Measurements from ENCODE around the gene XRCC4.

Gene XRCC4

DNA sequence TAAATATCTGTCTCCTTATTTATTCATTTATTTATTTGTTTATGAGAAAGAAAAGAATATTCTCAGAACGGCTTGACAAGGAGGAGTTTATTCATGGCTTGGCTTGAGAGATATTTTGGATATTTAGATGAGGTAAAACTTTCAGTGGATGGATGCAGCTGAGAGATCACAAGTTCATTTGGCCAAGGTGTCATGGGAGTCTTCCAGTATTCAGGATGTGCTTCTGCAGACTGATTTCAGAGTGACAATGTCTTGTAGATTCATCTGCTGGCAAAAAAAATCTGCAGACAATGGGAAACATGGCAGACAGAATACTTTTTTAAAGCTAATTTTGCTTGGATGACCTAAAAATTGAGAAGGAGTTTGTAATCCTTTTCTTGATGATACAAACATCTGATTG, 38.5 kb downstream of the XRCC4 start:
- H3K9me3 ChIP-seq (ENCODE audit: control insufficient read depth, insufficient read depth, low read depth, low read length): peaks cover 22% of the 10 kb centered on the region
- H3K4me1 ChIP-seq (ENCODE audit: control insufficient read depth, insufficient read depth, low read length): no peaks in the 10 kb centered on the region
- H3K4me3 ChIP-seq (ENCODE audit: low read depth, low read length): no peak overlapping the region
- H3K36me3 ChIP-seq (ENCODE audit: control insufficient read depth, insufficient read depth, low read length): peaks cover 7% of the 10 kb centered on the region
- H3K27me3 ChIP-seq (ENCODE audit: control insufficient read depth, insufficient read depth, low read length): no peaks in the 10 kb centered on the region
- no peak overlapping the region for H3K27ac ChIP-seq (ENCODE audit: low read depth, low read length)
- no peak overlapping the region for H3K9ac ChIP-seq (ENCODE audit: low read length)

DNA sequence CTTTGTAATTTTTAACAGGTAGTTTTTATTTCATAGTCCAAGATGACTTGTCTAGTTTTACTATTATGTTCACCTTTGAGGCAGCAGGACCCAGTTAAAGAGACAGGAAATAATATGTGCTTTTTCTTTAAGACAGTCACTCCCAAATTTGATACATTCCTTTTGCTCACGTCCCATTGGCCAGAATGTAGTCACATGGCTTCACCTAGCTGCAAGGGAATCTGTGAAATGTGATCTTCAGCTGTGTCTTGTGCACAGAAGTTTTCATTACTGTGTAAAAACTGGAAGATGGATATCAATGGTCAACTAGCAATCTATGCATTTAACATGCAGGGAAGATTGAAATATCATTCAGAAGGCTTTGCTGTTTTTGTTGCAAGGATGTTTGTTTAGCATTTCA, 41.1 kb downstream of the XRCC4 start:
- H3K9ac ChIP-seq (ENCODE audit: low read length): no peak overlapping the region
- peaks cover 5% of the 10 kb centered on the region; the same call in 1 of the 2 replicates for H3K36me3 ChIP-seq (ENCODE audit: control insufficient read depth, insufficient read depth, low read length)
- no peak overlapping the region for H3K4me3 ChIP-seq (ENCODE audit: low read depth, low read length)
- peaks cover 10% of the 10 kb centered on the region for H3K9me3 ChIP-seq (ENCODE audit: control insufficient read depth, insufficient read depth, low read depth, low read length)
- H3K27ac ChIP-seq (ENCODE audit: low read depth, low read length): no peak overlapping the region
- no peaks in the 10 kb centered on the region for H3K27me3 ChIP-seq (ENCODE audit: control insufficient read depth, insufficient read depth, low read length)
- no peaks in the 10 kb centered on the region for H3K4me1 ChIP-seq (ENCODE audit: control insufficient read depth, insufficient read depth, low read length)

DNA sequence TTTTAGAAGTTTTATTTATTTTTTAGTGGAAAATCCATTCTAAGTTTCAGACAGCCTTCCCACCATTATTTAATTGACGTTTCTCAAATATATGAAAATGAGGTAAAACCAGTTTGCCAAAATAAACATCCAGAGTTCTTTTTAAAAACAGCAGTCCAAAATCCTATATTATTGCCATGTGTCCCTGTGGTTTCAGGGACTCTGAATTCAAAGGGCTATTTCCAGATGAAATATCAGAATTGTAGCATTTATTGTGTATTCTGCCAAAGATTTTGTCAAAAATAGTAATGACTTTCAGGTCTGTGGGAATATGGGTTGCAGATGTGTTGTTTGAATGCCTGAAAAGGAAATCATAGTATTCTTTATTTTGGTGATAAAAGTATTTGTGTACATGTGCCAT, 41.6 kb downstream of the XRCC4 start:
- Histone ChIP-seq H3K4me3 (ENCODE audit: low read depth, low read length) (no peak overlapping the region), H3K27ac (ENCODE audit: low read depth, low read length) (no peak overlapping the region), H3K36me3 (ENCODE audit: control insufficient read depth, insufficient read depth, low read length) (peaks cover 5% of the 10 kb centered on the region; the same call in 1 of the 2 replicates), H3K9ac (ENCODE audit: low read length) (no peak overlapping the region), H3K27me3 (ENCODE audit: control insufficient read depth, insufficient read depth, low read length) (no peaks in the 10 kb centered on the region), H3K9me3 (ENCODE audit: control insufficient read depth, insufficient read depth, low read depth, low read length) (peaks cover 8% of the 10 kb centered on the region), H3K4me1 (ENCODE audit: control insufficient read depth, insufficient read depth, low read length) (no peaks in the 10 kb centered on the region)

DNA sequence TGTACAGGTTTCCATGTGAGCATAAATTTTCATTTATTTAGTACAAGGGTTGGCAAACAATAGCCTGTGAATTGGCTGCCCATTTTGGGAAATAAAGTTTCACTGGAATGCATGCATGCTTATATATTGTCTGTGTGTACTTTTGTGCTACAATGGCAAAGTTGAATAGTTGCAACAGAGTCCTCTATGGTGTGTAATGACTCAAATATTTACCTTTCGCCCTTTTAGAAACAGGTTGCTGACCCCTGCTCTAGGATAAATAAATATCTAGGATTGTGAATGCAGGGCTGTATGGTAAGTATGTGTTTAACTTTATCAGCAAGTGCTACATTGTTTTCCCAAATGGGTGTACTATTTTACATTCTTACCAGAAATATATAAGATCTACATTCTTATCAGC, 47.2 kb downstream of the XRCC4 start:
- Histone ChIP-seq H3K27ac (ENCODE audit: low read depth, low read length) (no peak overlapping the region), H3K4me3 (ENCODE audit: low read depth, low read length) (no peak overlapping the region), H3K9ac (ENCODE audit: low read length) (no peak overlapping the region), H3K4me1 (ENCODE audit: control insufficient read depth, insufficient read depth, low read length) (no peaks in the 10 kb centered on the region), H3K9me3 (ENCODE audit: control insufficient read depth, insufficient read depth, low read depth, low read length) (0 out of 2 replicates have a peak, but pooled peaks cover 6% of the 10 kb centered on the region), H3K27me3 (ENCODE audit: control insufficient read depth, insufficient read depth, low read length) (no peaks in the 10 kb centered on the region), H3K36me3 (ENCODE audit: control insufficient read depth, insufficient read depth, low read length) (no peaks in the 10 kb centered on the region; the same call in 1 of the 2 replicates)

DNA sequence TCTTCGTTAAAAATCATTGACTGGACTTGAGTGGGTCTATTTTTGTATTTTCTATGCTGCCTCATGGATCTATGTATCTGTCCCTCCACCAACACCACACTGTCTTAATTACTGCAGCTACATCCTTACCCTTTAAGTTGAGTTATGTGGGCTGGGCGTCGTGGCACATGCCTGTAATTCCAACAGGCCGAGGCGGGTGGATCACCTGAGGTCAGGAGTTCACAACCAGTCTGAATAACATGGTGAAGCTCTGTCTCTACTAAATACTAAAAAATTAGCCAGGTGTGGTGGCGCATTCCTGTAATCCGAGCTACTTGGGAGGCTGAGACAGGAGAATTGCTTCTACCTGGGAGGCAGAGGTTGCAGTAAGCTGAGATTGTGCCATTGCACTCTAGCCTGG, 48.2 kb downstream of the XRCC4 start:
- Histone ChIP-seq H3K9ac (ENCODE audit: low read length) (no peak overlapping the region), H3K27me3 (ENCODE audit: control insufficient read depth, insufficient read depth, low read length) (no peaks in the 10 kb centered on the region), H3K4me3 (ENCODE audit: low read depth, low read length) (no peak overlapping the region), H3K36me3 (ENCODE audit: control insufficient read depth, insufficient read depth, low read length) (no peaks in the 10 kb centered on the region; the same call in 1 of the 2 replicates), H3K4me1 (ENCODE audit: control insufficient read depth, insufficient read depth, low read length) (no peaks in the 10 kb centered on the region), H3K27ac (ENCODE audit: low read depth, low read length) (no peak overlapping the region), H3K9me3 (ENCODE audit: control insufficient read depth, insufficient read depth, low read depth, low read length) (0 out of 2 replicates have a peak, but pooled peaks cover 6% of the 10 kb centered on the region)

DNA sequence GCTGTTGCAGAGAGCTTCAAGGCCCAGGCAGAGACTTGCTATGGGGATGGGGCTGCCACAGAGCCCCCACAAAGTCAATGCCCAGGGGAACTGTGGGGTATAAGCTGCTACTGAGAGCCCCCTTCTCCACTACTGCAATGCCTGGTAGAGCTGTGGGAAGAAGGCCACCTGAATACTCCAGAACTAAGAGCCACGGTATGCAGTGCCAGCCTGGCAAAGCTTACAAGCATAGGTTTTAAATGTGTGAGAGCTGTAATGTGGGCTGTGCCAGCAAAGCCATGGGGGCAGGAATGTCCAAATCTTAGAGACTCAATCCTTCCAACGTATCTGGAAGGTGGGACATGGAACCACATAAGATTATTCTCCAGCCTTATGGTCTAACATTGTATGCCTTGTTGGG, 49.2 kb downstream of the XRCC4 start:
- Histone ChIP-seq H3K4me1 (ENCODE audit: control insufficient read depth, insufficient read depth, low read length) (no peaks in the 10 kb centered on the region), H3K27ac (ENCODE audit: low read depth, low read length) (no peak overlapping the region), H3K36me3 (ENCODE audit: control insufficient read depth, insufficient read depth, low read length) (no peaks in the 10 kb centered on the region; the same call in 1 of the 2 replicates), H3K9ac (ENCODE audit: low read length) (no peak overlapping the region), H3K27me3 (ENCODE audit: control insufficient read depth, insufficient read depth, low read length) (no peaks in the 10 kb centered on the region), H3K9me3 (ENCODE audit: control insufficient read depth, insufficient read depth, low read depth, low read length) (0 out of 2 replicates have a peak, but pooled peaks cover 6% of the 10 kb centered on the region), H3K4me3 (ENCODE audit: low read depth, low read length) (no peak overlapping the region)

DNA sequence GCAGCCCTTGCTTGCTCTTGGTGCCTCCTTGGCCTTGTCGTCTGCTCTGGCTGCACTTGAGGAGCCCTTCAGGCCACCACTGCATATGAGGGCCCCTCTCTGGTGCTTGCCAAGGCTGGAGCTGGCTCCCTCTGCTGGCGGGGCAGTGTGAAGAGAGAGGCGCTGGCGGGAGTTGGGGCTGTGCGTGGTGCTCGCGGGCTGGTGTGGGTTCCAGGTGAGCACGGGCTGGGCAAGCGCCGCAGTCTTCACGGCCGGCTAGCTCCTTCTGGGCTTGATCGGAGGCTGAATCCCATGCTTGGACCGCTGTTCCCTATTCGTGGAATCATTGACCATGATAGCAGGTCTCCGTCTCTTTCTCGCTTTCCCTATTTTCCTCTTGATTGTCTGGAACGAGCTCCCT, 56.5 kb downstream of the XRCC4 start:
- Histone ChIP-seq H3K4me1 (ENCODE audit: control insufficient read depth, insufficient read depth, low read length) (no peaks in the 10 kb centered on the region), H3K27me3 (ENCODE audit: control insufficient read depth, insufficient read depth, low read length) (no peaks in the 10 kb centered on the region), H3K36me3 (ENCODE audit: control insufficient read depth, insufficient read depth, low read length) (no peaks in the 10 kb centered on the region; the same call in 1 of the 2 replicates), H3K4me3 (ENCODE audit: low read depth, low read length) (no peak overlapping the region), H3K9me3 (ENCODE audit: control insufficient read depth, insufficient read depth, low read depth, low read length) (peaks cover 15% of the 10 kb centered on the region), H3K9ac (ENCODE audit: low read length) (no peak overlapping the region), H3K27ac (ENCODE audit: low read depth, low read length) (no peak overlapping the region)

DNA sequence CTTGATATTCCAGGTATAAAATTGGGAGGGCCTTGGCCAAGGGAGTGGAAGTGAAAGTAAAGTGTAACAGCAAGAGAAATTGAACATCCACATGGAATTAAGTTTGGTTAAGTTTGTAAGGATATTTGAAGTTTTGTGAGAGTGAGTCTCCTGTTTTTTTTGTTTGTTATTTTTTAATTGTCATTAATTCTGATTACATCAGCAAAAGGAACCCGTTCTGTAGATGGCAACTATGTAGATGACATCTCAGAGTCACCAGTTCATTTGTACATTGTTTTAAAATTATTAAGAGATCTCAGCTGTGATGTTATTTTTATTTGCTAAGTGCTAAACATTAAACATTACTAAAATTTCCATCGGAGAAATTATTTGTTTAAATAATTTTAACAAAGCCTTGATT, 65.2 kb downstream of the XRCC4 start:
- Histone ChIP-seq H3K9ac (ENCODE audit: low read length) (no peak overlapping the region), H3K36me3 (ENCODE audit: control insufficient read depth, insufficient read depth, low read length) (no peaks in the 10 kb centered on the region), H3K4me3 (ENCODE audit: low read depth, low read length) (no peak overlapping the region)

DNA sequence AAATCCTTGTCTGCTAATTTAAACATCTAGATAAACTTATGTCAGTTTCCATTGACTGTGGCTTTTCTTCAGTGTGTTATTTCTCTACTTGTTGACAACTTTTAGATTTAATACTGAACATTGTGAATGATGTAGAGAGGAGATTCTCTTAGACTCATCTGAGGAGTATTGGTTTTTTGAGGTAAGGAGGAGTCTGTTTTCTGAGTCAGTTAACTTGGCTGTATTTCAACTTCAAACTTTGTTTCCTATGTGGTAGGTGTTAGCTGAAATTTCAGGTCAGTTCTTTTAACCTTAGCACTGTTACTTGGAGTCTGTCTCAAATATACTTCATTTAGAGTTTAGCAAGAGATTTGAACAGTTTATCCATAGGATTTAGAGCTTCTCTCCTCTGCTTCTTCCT, 67.9 kb downstream of the XRCC4 start:
- Histone ChIP-seq H3K9me3 (ENCODE audit: control insufficient read depth, insufficient read depth, low read depth, low read length) (0 out of 2 replicates have a peak, but pooled peaks cover 3% of the 10 kb centered on the region), H3K4me3 (ENCODE audit: low read depth, low read length) (no peak overlapping the region), H3K4me1 (ENCODE audit: control insufficient read depth, insufficient read depth, low read length) (no peaks in the 10 kb centered on the region), H3K27ac (ENCODE audit: low read depth, low read length) (no peak overlapping the region), H3K36me3 (ENCODE audit: control insufficient read depth, insufficient read depth, low read length) (no peaks in the 10 kb centered on the region), H3K9ac (ENCODE audit: low read length) (no peak overlapping the region), H3K27me3 (ENCODE audit: control insufficient read depth, insufficient read depth, low read length) (no peaks in the 10 kb centered on the region)

More for the DNA sequence above, 65.2 kb downstream of the XRCC4 start:
- 0 out of 2 replicates have a peak, but pooled peaks cover 3% of the 10 kb centered on the region for H3K9me3 ChIP-seq (ENCODE audit: control insufficient read depth, insufficient read depth, low read depth, low read length)
- H3K4me1 ChIP-seq (ENCODE audit: control insufficient read depth, insufficient read depth, low read length): no peaks in the 10 kb centered on the region
- H3K27ac ChIP-seq (ENCODE audit: low read depth, low read length): no peak overlapping the region
- no peaks in the 10 kb centered on the region for H3K27me3 ChIP-seq (ENCODE audit: control insufficient read depth, insufficient read depth, low read length)

DNA sequence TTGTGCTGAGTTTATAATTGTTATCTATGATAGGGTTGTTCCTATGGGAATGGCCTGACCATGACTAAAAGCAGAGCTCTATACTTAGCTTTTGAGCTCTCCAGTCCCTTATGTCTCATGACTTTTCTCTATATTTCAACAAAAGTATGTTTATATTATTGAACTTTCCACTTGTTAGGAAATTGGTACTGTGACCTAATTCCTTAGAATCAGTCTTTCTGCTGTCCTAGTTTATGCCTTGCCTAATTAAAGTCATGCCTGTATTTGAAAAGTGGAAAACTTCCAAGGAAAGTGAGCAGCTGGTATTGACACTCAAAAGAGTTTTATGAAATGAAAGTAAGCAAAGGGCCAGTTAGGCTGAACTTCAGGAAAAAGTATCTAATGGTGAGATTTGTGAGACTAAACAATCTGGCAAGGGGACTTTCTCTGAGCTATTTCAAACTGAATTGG, 68.6 kb downstream of the XRCC4 start:
- no peak overlapping the region for H3K27ac ChIP-seq (ENCODE audit: low read depth, low read length)
- H3K36me3 ChIP-seq (ENCODE audit: control insufficient read depth, insufficient read depth, low read length): no peaks in the 10 kb centered on the region
- H3K27me3 ChIP-seq (ENCODE audit: control insufficient read depth, insufficient read depth, low read length): no peaks in the 10 kb centered on the region
- 0 out of 2 replicates have a peak, but pooled peaks cover 3% of the 10 kb centered on the region for H3K9me3 ChIP-seq (ENCODE audit: control insufficient read depth, insufficient read depth, low read depth, low read length)
- no peak overlapping the region for H3K4me3 ChIP-seq (ENCODE audit: low read depth, low read length)
- no peaks in the 10 kb centered on the region for H3K4me1 ChIP-seq (ENCODE audit: control insufficient read depth, insufficient read depth, low read length)
- no peak overlapping the region for H3K9ac ChIP-seq (ENCODE audit: low read length)

DNA sequence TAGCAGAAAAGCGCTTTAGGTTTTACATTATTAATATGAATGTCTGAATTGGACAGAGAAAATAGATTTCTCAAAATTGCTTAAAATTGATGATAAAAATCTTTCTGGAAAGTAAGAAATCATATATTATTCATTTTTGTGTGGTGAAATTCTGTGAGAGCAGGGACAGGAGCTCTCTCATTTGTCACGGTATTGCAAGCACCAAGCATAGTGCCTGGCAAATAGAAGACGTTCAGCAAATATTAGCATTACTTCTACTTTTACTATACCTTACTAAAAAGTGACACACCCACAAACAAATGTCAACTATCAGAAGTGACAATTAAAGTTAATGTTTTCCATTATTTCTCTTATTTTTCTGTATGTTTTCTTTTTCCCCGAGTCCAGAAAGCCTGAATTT, 69.1 kb downstream of the XRCC4 start:
- H3K27ac ChIP-seq (ENCODE audit: low read depth, low read length): no peak overlapping the region
- 0 out of 2 replicates have a peak, but pooled peaks cover 3% of the 10 kb centered on the region for H3K9me3 ChIP-seq (ENCODE audit: control insufficient read depth, insufficient read depth, low read depth, low read length)
- H3K27me3 ChIP-seq (ENCODE audit: control insufficient read depth, insufficient read depth, low read length): no peaks in the 10 kb centered on the region
- H3K9ac ChIP-seq (ENCODE audit: low read length): no peak overlapping the region
- no peak overlapping the region for H3K4me3 ChIP-seq (ENCODE audit: low read depth, low read length)
- H3K36me3 ChIP-seq (ENCODE audit: control insufficient read depth, insufficient read depth, low read length): no peaks in the 10 kb centered on the region
- H3K4me1 ChIP-seq (ENCODE audit: control insufficient read depth, insufficient read depth, low read length): no peaks in the 10 kb centered on the region
